Activated CD8-positive, alpha-beta T cell treated with anti-CD3 and anti-CD28 coated beads for 36 hours (primary cell): ENCODE results near the gene CELA3A. TPM values are rescaled to one million over a fixed set of nuclear protein-coding genes. Genes with fewer than 3 reads are reported as not detected.

ENCODE experiments used
- ATAC-seq: fragments of 200-7000 bp; cut with Tn5 transposase; one replicate; pipeline ENCODE4 v1.10.0; 2021; ENCODE audit warnings: mild to moderate bottlenecking, moderate library complexity
- CTCF ChIA-PET: fragments of 350-600 bp; sonication (Branson Sonifier 250); formaldehyde crosslinking; loops from one replicate; lab custom pipeline; 2021; ENCODE audit warnings: antibody characterized with exemption; lab: Charles Lee
- POLR2A ChIA-PET: fragments of 350-600 bp; sonication (Branson Sonifier 250); formaldehyde crosslinking; loops from one replicate; lab custom pipeline; 2021; ENCODE audit warnings: antibody characterized with exemption; lab: Charles Lee
- DNase-seq: peaks from one replicate; pipeline ENCODE4 v3.0.0-alpha.2; 2020
- H3K27ac Mint-ChIP-seq: one replicate; pipeline ENCODE4 v1.8.0; 2021; ENCODE audit warnings: mild to moderate bottlenecking, mixed read lengths
- H3K27me3 Mint-ChIP-seq: one replicate; pipeline ENCODE4 v1.8.0; 2021; ENCODE audit warnings: mixed read lengths
- H3K36me3 Mint-ChIP-seq: one replicate; pipeline ENCODE4 v1.8.0; 2021; ENCODE audit warnings: low read depth, mixed read lengths
- H3K4me1 Mint-ChIP-seq: one replicate; pipeline ENCODE4 v1.8.0; 2021; ENCODE audit warnings: low read depth, mixed read lengths
- H3K4me3 Mint-ChIP-seq: one replicate; pipeline ENCODE4 v1.8.0; 2021; ENCODE audit warnings: mild to moderate bottlenecking, moderate library complexity, mixed read lengths
- H3K9me3 Mint-ChIP-seq: one replicate; pipeline ENCODE4 v1.8.0; 2021; ENCODE audit warnings: mixed read lengths
- CTCF ChIP-seq: fragments of 200-600 bp; IDR thresholded peaks from one replicate; pipeline ENCODE4 v1.8.0; 2022; ENCODE audit warnings: antibody characterized with exemption, mild to moderate bottlenecking
- intact Hi-C: fragments of 100-400 bp; cut with micrococcal nuclease; formaldehyde crosslinking; loops from one replicate; pipeline ENCODE4 v1.10.0; 2022
- total RNA-seq, 2 experiments: library from RNA; stranded (reverse); gene quantifications; one replicate each; pipeline ENCODE4 v1.2.3, GENCODE V29; 2021

CELA3A gene
- not detected for total RNA-seq

- no peaks in the 10 kb centered on the region for H3K36me3 Mint-ChIP-seq
- DNase-seq (no peak), ATAC-seq (no peak)
- no peaks in the 10 kb centered on the region for H3K4me1 Mint-ChIP-seq
- H3K9me3 Mint-ChIP-seq = no peaks in the 10 kb centered on the region
- H3K27ac Mint-ChIP-seq = no peak within 1 kb of the TSS
- TF ChIP-seq CTCF = no peak
- intact Hi-C loops = no loop called here
- no peak within 1 kb of the TSS for H3K4me3 Mint-ChIP-seq
- ChIA-PET CTCF (no interaction called here), POLR2A (no interaction called here)
- H3K27me3 Mint-ChIP-seq = no peaks in the 10 kb centered on the region
Observed at GRCh38 chr1:22001409-22001808, at the start of gene CELA3A. Gene CELA3A, plus strand, starts transcription at chr1:22001657. Its CDS starts 18 bp downstream, at chr1:22001675.

GRCh38 chr1:21952786-21953520, 48.5 kb upstream of the CELA3A start:
- intact Hi-C loops = no loop called here
- ATAC-seq = no peak
- Mint-ChIP-seq H3K27me3 (no peaks in the 10 kb centered on the region), H3K4me3 (no peak overlapping the region), H3K36me3 (no peaks in the 10 kb centered on the region), H3K9me3 (no peaks in the 10 kb centered on the region), H3K27ac (no peak overlapping the region), H3K4me1 (peaks cover 23% of the 10 kb centered on the region)
- CTCF ChIA-PET = interaction anchor here (1.9 kb wide), 1 partner anchor 19 kb away, joined by 4 read pairs; no protein-coding TSS in a partner anchor
- TF ChIP-seq CTCF = no peak
- DNase-seq = no peak
- POLR2A ChIA-PET = no interaction called here

GRCh38 chr1:21955058-21955457, 46.4 kb upstream of the CELA3A start:
- no peaks in the 10 kb centered on the region for H3K27me3 Mint-ChIP-seq
- intact Hi-C loops = no loop called here
- POLR2A ChIA-PET = interaction anchor here (0.6 kb wide), 1 partner anchor 11 kb away, joined by 3 read pairs; no protein-coding TSS in a partner anchor
- no peak overlapping the region for H3K4me3 Mint-ChIP-seq
- DNase-seq (no peak), ATAC-seq (no peak)
- peaks cover 29% of the 10 kb centered on the region for H3K4me1 Mint-ChIP-seq
- TF ChIP-seq CTCF = no peak
- CTCF ChIA-PET = no interaction called here
- no peaks in the 10 kb centered on the region for H3K9me3 Mint-ChIP-seq
- no peak overlapping the region for H3K27ac Mint-ChIP-seq
- H3K36me3 Mint-ChIP-seq = no peaks in the 10 kb centered on the region

- no peak for TF ChIP-seq CTCF
- Mint-ChIP-seq H3K4me1 (peaks cover 29% of the 10 kb centered on the region), H3K4me3 (peak overlapping the region; percentile 62), H3K27me3 (no peaks in the 10 kb centered on the region), H3K27ac (peak overlapping the region; percentile 92), H3K9me3 (no peaks in the 10 kb centered on the region), H3K36me3 (no peaks in the 10 kb centered on the region)
- ATAC-seq = peak; percentile 22
- ChIA-PET POLR2A (interaction anchor here (0.6 to 1.7 kb wide), 2 partner anchors 11 to 19 kb away, joined by 3 read pairs; no protein-coding TSS in a partner anchor), CTCF (interaction anchor here (0.8 kb wide), 1 partner anchor 16 kb away, joined by 3 read pairs; no protein-coding TSS in a partner anchor)
- peak; percentile 45 for DNase-seq
- intact Hi-C loops = no loop called here
Observed at GRCh38 chr1:21955501-21956281, 45.8 kb upstream of the CELA3A start.
